Adrenal gland (tissue), 12 donors: Measurements from ENCODE around the gene SYCP3. TPM values are rescaled to one million over a fixed set of nuclear protein-coding genes. Genes with fewer than 3 reads are reported as not detected.

Experiments used
- DNase-seq, 7 donors: peaks; one replicate each; pipeline ENCODE4 v3.0.0-alpha.2; 2019 to 2020
- H3K27ac ChIP-seq, 5 donors: fragments of 200-600 bp; sonication (generic) in 4 of 5; 1 replicate in 3 of 5; 2 replicates in 2 of 5; pipeline versions ENCODE4 v1.5.1 to v1.8.0; 2016 to 2020; ENCODE audit warnings: mild to moderate bottlenecking in 1 of 5
- H3K27me3 ChIP-seq: fragments of 200-600 bp; 2 replicates; pipeline ENCODE4 v1.8.0; 2021
- H3K36me3 ChIP-seq, 2 donors: fragments of 200-600 bp; replicated peaks in 1 of 2; 1 replicate in 1 of 2; 2 replicates in 1 of 2; pipeline versions ENCODE4 v1.5.1 to v1.8.0; 2018 to 2022
- H3K4me1 ChIP-seq, 2 donors: fragments of 200-600 bp; replicated peaks in 1 of 2; 1 replicate in 1 of 2; 2 replicates in 1 of 2; pipeline versions ENCODE4 v1.5.1 to v1.8.0; 2018 to 2021
- H3K4me3 ChIP-seq, 4 donors: fragments of 200-600 bp; sonication (generic) in 3 of 4; one replicate each; pipeline ENCODE4 v1.5.1; 2016 to 2018
- H3K9me3 ChIP-seq, 3 donors: fragments of 200-600 bp; sonication (generic) in 1 of 3; replicated peaks in 1 of 3; 1 replicate in 2 of 3; 2 replicates in 1 of 3; pipeline versions ENCODE4 v1.5.1 to v1.8.0; 2016 to 2021
- CTCF ChIP-seq, 6 experiments: fragments of 450-650 bp in 4 of 6; fragments of 200-600 bp in 2 of 6; sonication (generic) in 1 of 6; IDR thresholded peaks; 1 replicate in 5 of 6; 2 replicates in 1 of 6; pipeline versions ENCODE4 v1.5.1 to v1.8.0; 2016 to 2021; ENCODE audit warnings: antibody characterized with exemption in 6 of 6, mild to moderate bottlenecking in 2 of 6, moderate library complexity in 1 of 6
- POLR2A ChIP-seq, 2 donors: fragments of 450-650 bp; IDR thresholded peaks; one replicate each; pipeline ENCODE4 v1.6.1; 2017; ENCODE audit warnings: antibody characterized with exemption in 2 of 2, mild to moderate bottlenecking in 2 of 2, moderate library complexity in 1 of 2
- WGBS, 4 donors: extraction: QIAGEN DNeasy Blood & Tissue Kit in 2 of 4; methylation state at CpG; one replicate each; pipeline versions ENCODE4 v1.1.5 to v1.1.7; 2013 to 2017; 5-methylcytosine and 5-hydroxymethylcytosine counted together
- intact Hi-C, 2 donors: fragments of 100-400 bp; cut with DNase I; formaldehyde crosslinking; loops; one replicate each; pipeline versions ENCODE4 v1.14.1 to v1.15.0; 2022 to 2023
- polyA plus RNA-seq, 3 donors: library from polyadenylated mRNA; stranded (reverse); fragments of 200-250 nt in 2 of 3; fragments of 350-450 nt in 1 of 3; fragmentation: Illumina TruSeq in 1 of 3; extraction: RNeasy Lipid Tissue Mini Kit (QIAGEN cat#74804) in 1 of 3; gene quantifications; one replicate each; pipeline ENCODE4 v1.2.3, GENCODE V29; 2013 to 2014
- total RNA-seq, 9 donors: library from RNA; depleted of rRNA in 4 of 9; stranded (reverse); fragments of >200 nt in 4 of 9; fragments of 120-200 nt in 1 of 9; fragmentation: NEBNext Ultra II Directional in 1 of 9; extraction: Animal tissue kit (Norgen Biotek cat#: 25700) in 1 of 9; gene quantifications; one replicate each; pipeline versions ENCODE4 v1.1.0 to v1.2.4, GENCODE V29; 2013 to 2023
- donor health status: healthy with polysubstance abuse.
- donor health status: Bipolar disorder and iron deficiency.
- donor health status: DM: yes; HTN: yes; CAD: no.
- donor health status: DM: no; HTN: no; CAD: no.
- donor health status: DM: no; HTN: no; CAD: no.
- donor health status: DM: yes; HTN: yes; CAD: no.

Gene SYCP3
- total and polyA plus RNA-seq, 12 donors = 0.11 to 0.37 (median 0.18) TPM; not detected in 8

- intact Hi-C loops = no loop called here
- Histone ChIP-seq H3K9me3 (peaks cover 0 to 5% (median 0%) of the 10 kb centered on the region in 3 donors), H3K36me3 (no peaks in the 10 kb centered on the region), H3K27ac (peak overlapping the region; percentile 16 to 81 (median 56)), H3K27me3 (no peaks in the 10 kb centered on the region), H3K4me1 (peaks cover 13 to 53% of the 10 kb centered on the region in 2 donors), H3K4me3 (peak overlapping the region in 1 of 4 donors; percentile 15)
- peak in 1 of 2 donors; percentile 50 for TF ChIP-seq POLR2A (IDR thresholded peaks at IDR 0.05)
- TF ChIP-seq CTCF (IDR thresholded peaks at IDR 0.05) = no peak
- 21 to 26% (median 24%) methylated on average over 5 of the region's 5 CpGs for WGBS, 4 donors
- peak; percentile 47 to 76 (median 69) for DNase-seq
These were observed 26.1 kb downstream of the SYCP3 start for GRCh38 chr12:101713059-101713682.

- Histone ChIP-seq H3K4me1 (peaks cover 13 to 54% of the 10 kb centered on the region in 2 donors), H3K9me3 (peaks cover 0 to 5% (median 0%) of the 10 kb centered on the region in 3 donors), H3K36me3 (no peaks in the 10 kb centered on the region), H3K4me3 (no peak overlapping the region), H3K27me3 (no peaks in the 10 kb centered on the region), H3K27ac (peak overlapping the region in 1 of 5 donors; percentile 1)
- intact Hi-C loops = no loop called here
- no peak for DNase-seq
- TF ChIP-seq CTCF (IDR thresholded peaks at IDR 0.05) (no peak), POLR2A (IDR thresholded peaks at IDR 0.05) (no peak)
- WGBS, 4 donors = 87 to 95% (median 90%) methylated on average over 4 of the region's 4 CpGs
These were observed 29.0 kb downstream of the SYCP3 start for GRCh38 chr12:101710288-101710687.

GRCh38 chr12:101707131-101707782 is 32.0 kb downstream of the SYCP3 start:
- Histone ChIP-seq H3K9me3 (no peaks in the 10 kb centered on the region), H3K4me3 (no peak overlapping the region), H3K27ac (peak overlapping the region in 1 of 5 donors; percentile 6), H3K36me3 (no peaks in the 10 kb centered on the region), H3K4me1 (peaks cover 0 to 44% of the 10 kb centered on the region in 2 donors), H3K27me3 (no peaks in the 10 kb centered on the region)
- TF ChIP-seq CTCF (IDR thresholded peaks at IDR 0.05) = no peak
- TF ChIP-seq POLR2A (IDR thresholded peaks at IDR 0.05) = no peak
- intact Hi-C loops = no loop called here
- no peak for DNase-seq

- WGBS, 4 donors = 98 to 100% (median 100%) methylated on average over 1 of the region's 1 CpG
- intact Hi-C loops = no loop called here
These were observed 32.9 kb downstream of the SYCP3 start for GRCh38 chr12:101706403-101706802.

More at GRCh38 chr12:101706403-101706802, 32.9 kb downstream of the SYCP3 start:
- no peaks in the 10 kb centered on the region for H3K27me3 ChIP-seq
- no peak overlapping the region for H3K4me3 ChIP-seq
- H3K4me1 ChIP-seq = peaks cover 0 to 51% of the 10 kb centered on the region in 2 donors
- TF ChIP-seq POLR2A (IDR thresholded peaks at IDR 0.05) (no peak), CTCF (IDR thresholded peaks at IDR 0.05) (no peak)
- no peak overlapping the region for H3K27ac ChIP-seq
- H3K9me3 ChIP-seq = no peaks in the 10 kb centered on the region
- H3K36me3 ChIP-seq = no peaks in the 10 kb centered on the region
- no peak for DNase-seq
